ENCODE results near the gene SMAD3. TPM values are rescaled to one million over a fixed set of nuclear protein-coding genes. Genes with fewer than 3 reads are reported as not detected.

SMAD3 gene
- total and polyA plus RNA-seq, 2 of the 8 experiments (the other 6 are each of a cell fraction or from before 2014, with no cell fraction given) = 10.1 to 12.4 TPM

DNA sequence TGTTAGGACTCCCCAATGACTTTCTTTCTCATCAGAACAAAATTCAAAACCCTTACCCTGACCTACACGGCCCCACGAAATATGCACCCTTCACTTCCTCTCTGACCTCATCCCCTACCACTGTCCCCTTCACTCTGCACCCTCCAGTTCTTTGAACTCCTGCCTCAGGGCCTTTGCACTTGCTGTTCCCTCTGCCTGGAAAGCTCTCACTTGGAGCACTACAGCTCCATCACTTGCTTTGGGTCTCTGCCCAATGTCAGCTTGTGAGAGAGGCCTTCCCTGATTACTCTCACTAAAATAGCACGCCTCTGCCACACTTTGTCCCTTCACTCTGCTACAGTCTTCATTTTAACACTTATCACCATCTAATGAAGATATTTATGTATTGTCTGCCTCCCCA is 32.8 kb upstream of the SMAD3 start:
- no peak overlapping the region for H4K8ac ChIP-seq (ENCODE audit: extremely low read depth, insufficient read depth, low read length)
- ChIA-PET CTCF (ENCODE audit: partially characterized antibody) (interaction anchor here (1.0 to 1.8 kb wide), 6 partner anchors 12 to 272 kb away, joined by 3 to 5 read pairs (median 3); no protein-coding TSS in a partner anchor), POLR2A (ENCODE audit: partially characterized antibody) (interaction anchor here (0.6 to 3.1 kb wide), 4 partner anchors 14 to 1209 kb away, joined by 3 to 16 read pairs (median 7); partner anchors contain the start of gene SMAD3)
- peak overlapping the region; percentile 26 for H2BK120ac ChIP-seq (replicated peaks; ENCODE audit: low read depth, low read length)
- 85% methylated on average over 3 of the region's 3 CpGs; no CpG with 5 or more reads in 1 of the 2 experiments for WGBS, 2 experiments (ENCODE audit: extremely low coverage in 1 of 2, insufficient coverage in 1 of 2, insufficient read length in 1 of 2, insufficient replicate concordance in 2 of 2, low coverage in 1 of 2, low lambda C conversion rate in 2 of 2, missing lambda C conversion rate in 1 of 2)
- H4K20me1 ChIP-seq (replicated peaks in 1 of 2; ENCODE audit: control insufficient read depth in 1 of 2, insufficient read depth in 2 of 2, low read length in 2 of 2) = no peaks in the 10 kb centered on the region
- FAIRE-seq (no peak), DNase-seq (ENCODE audit: low read depth in 1 of 2, low spot score in 2 of 2) (no peak)
- 0 out of 8 replicates have a peak overlapping the region, but pooled peaks of 1 of the 4 experiments have one; percentile 50 for H3K4me3 ChIP-seq (ENCODE audit: extremely low read depth in 1 of 4, insufficient read depth in 2 of 4, low read depth in 3 of 4, low read length in 4 of 4)
- 0 out of 2 replicates have a peak overlapping the region, but pooled peaks have one; percentile 17 for H3K18ac ChIP-seq (ENCODE audit: extremely low read depth, low read length)
- H2AFZ ChIP-seq (ENCODE audit: low read length) = no peak overlapping the region
- H3K56ac ChIP-seq (replicated peaks; ENCODE audit: insufficient read length, low read depth, low read length) = no peak overlapping the region
- no peaks in the 10 kb centered on the region for H3K36me3 ChIP-seq (ENCODE audit: control insufficient read depth in 2 of 4, insufficient read depth in 4 of 4, low read length in 3 of 4)
- peak overlapping the region; percentile 69 for H2BK20ac ChIP-seq (ENCODE audit: low read length)
- no peaks in the 10 kb centered on the region for H3K79me2 ChIP-seq (ENCODE audit: control insufficient read depth in 1 of 2, insufficient read depth in 2 of 2, low read length in 2 of 2)
- no peak overlapping the region for H3K23ac ChIP-seq (ENCODE audit: insufficient read length)
- H2BK15ac ChIP-seq (ENCODE audit: low read length) = peak overlapping the region; percentile 5; the same call in 1 of the 2 replicates
- peak overlapping the region; percentile 68 to 70; a peak in 2 of 4 replicates for H3K4me2 ChIP-seq (ENCODE audit: insufficient read depth in 1 of 2, low read depth in 2 of 2, low read length in 2 of 2)
- H3K79me1 ChIP-seq (ENCODE audit: low read depth, low read length) = no peaks in the 10 kb centered on the region; the same call in 1 of the 2 replicates
- peaks cover 11 to 42% (median 26%) of the 10 kb centered on the region in 4 experiments for H3K4me1 ChIP-seq (replicated peaks in 1 of 4; ENCODE audit: control insufficient read depth in 3 of 4, insufficient read depth in 4 of 4, low read length in 3 of 4)
- H4K91ac ChIP-seq (replicated peaks; ENCODE audit: insufficient read length, low read length) = peak overlapping the region; percentile 3
- H3K9ac ChIP-seq (replicated peaks in 1 of 4; ENCODE audit: extremely low read depth in 1 of 4, low read depth in 3 of 4, low read length in 3 of 4) = no peak overlapping the region
- peak overlapping the region; percentile 99 for H2BK12ac ChIP-seq (ENCODE audit: low read depth, low read length)
- peak overlapping the region; percentile 72; the same call in 1 of the 2 replicates for H2BK5ac ChIP-seq (ENCODE audit: low read depth, low read length)
- no peaks in the 10 kb centered on the region; the same call in 1 of the 2 replicates for H3K23me2 ChIP-seq (ENCODE audit: low read depth, low read length)
- no peaks in the 10 kb centered on the region for H3K9me3 ChIP-seq (ENCODE audit: insufficient read depth in 2 of 2, low read depth in 1 of 2, low read length in 1 of 2)
- no peak overlapping the region for H3K14ac ChIP-seq (ENCODE audit: insufficient read length)
- H3K27me3 ChIP-seq (replicated peaks in 1 of 4; ENCODE audit: control insufficient read depth in 3 of 4, extremely low read depth in 1 of 4, insufficient read depth in 3 of 4, low read length in 3 of 4) = peaks cover 2 to 34% (median 25%) of the 10 kb centered on the region in 4 experiments
- no peak overlapping the region for H4K5ac ChIP-seq (ENCODE audit: insufficient read length, low read depth, low read length)
- H3K4ac ChIP-seq (replicated peaks; ENCODE audit: insufficient read length, low read depth, low read length) = peak overlapping the region; percentile 49
- peak overlapping the region; percentile 76; the same call in 1 of the 2 replicates for H2AK5ac ChIP-seq (ENCODE audit: low read depth, low read length)
- H3K27ac ChIP-seq (ENCODE audit: low read depth, low read length) = no peak overlapping the region
- TF ChIP-seq TAF7 (optimal IDR thresholded peaks at IDR 0.05; ENCODE audit: borderline replicate concordance, low read depth, low read length) = no peak
- TF ChIP-seq KDM4A (IDR thresholded peaks at IDR 0.05; ENCODE audit: low read depth, low read length, severe bottlenecking) = no peak
- TF ChIP-seq BRCA1 (IDR thresholded peaks at IDR 0.05; ENCODE audit: low read depth, low read length) = no peak
- peak; percentile 94 for TF ChIP-seq KDM1A (IDR thresholded peaks at IDR 0.05; ENCODE audit: borderline replicate concordance, low read length)

Data from H1 (cell line).